Kidney (tissue), 14 donors: ENCODE results near the gene PLCB1. TPM values are rescaled to one million over a fixed set of nuclear protein-coding genes. Genes with fewer than 3 reads are reported as not detected.

Source experiments
- DNase-seq, 5 donors: peaks; one replicate each; pipeline ENCODE4 v3.0.0-alpha.2; 2013 to 2020
- FAIRE-seq: peaks from 2 replicates; lab custom pipeline; 2012; peaks lifted over from hg19 to GRCh38; lab: Jason Lieb, UNC
- H3K27ac ChIP-seq, 2 donors: one replicate each; pipeline ENCODE4 v1.7.0; 2013; ENCODE audit warnings: low read depth in 2 of 2, low read length in 2 of 2, inconsistent platforms in 1 of 2
- H3K27me3 ChIP-seq: one replicate; pipeline ENCODE4 v1.7.1; 2013; ENCODE audit warnings: low read length, inconsistent platforms; ENCODE audit not compliant: control insufficient read depth, insufficient read depth
- H3K36me3 ChIP-seq, 3 donors: one replicate each; pipeline versions ENCODE4 v1.7.0 to v1.7.1; 2013; ENCODE audit warnings: low read length in 3 of 3, control low read depth in 1 of 3, inconsistent platforms in 1 of 3; ENCODE audit not compliant: insufficient read depth in 3 of 3, control insufficient read depth in 2 of 3
- H3K4me1 ChIP-seq, 3 donors: one replicate each; pipeline versions ENCODE4 v1.7.0 to v1.7.1; 2013; ENCODE audit warnings: low read length in 3 of 3, inconsistent platforms in 1 of 3, low read depth in 1 of 3; ENCODE audit not compliant: control insufficient read depth in 2 of 3, insufficient read depth in 2 of 3
- H3K4me3 ChIP-seq, 3 donors: one replicate each; pipeline versions ENCODE4 v1.7.0 to v1.8.1; 2013; ENCODE audit warnings: low read length in 3 of 3, control low read depth in 1 of 3, inconsistent platforms in 1 of 3
- H3K9ac ChIP-seq, 3 donors: one replicate each; pipeline versions ENCODE4 v1.7.0 to v1.7.1; 2013; ENCODE audit warnings: low read length in 3 of 3, control low read depth in 1 of 3, inconsistent platforms in 1 of 3
- H3K9me3 ChIP-seq, 3 donors: one replicate each; pipeline versions ENCODE4 v1.7.0 to v1.7.1; 2013; ENCODE audit warnings: low read length in 3 of 3, control low read depth in 1 of 3, inconsistent platforms in 1 of 3; ENCODE audit not compliant: control insufficient read depth in 2 of 3, insufficient read depth in 1 of 3
- CTCF ChIP-seq: IDR thresholded peaks from 3 replicates; pipeline ENCODE4 v1.5.1; 2012; ENCODE audit warnings: mild to moderate bottlenecking, moderate library complexity, borderline replicate concordance; ENCODE audit not compliant: insufficient read depth; ENCODE audit errors: extremely low read depth
- intact Hi-C: fragments of 100-400 bp; cut with DNase I; formaldehyde crosslinking; loops from one replicate; pipeline ENCODE4 v1.11.1; 2022
- polyA plus RNA-seq: library from polyadenylated mRNA; stranded (reverse); fragments of 350-450 nt; fragmentation: Illumina TruSeq; extraction: RNeasy Lipid Tissue Mini Kit (QIAGEN cat#74804); gene quantifications from one replicate; pipeline ENCODE4 v1.2.3, GENCODE V29; 2014; ENCODE audit warnings: low read depth, low replicate concordance; ENCODE audit not compliant: insufficient read depth
- total RNA-seq: library from RNA; stranded (reverse); fragmentation: NEBNext Ultra II Directional; extraction: Animal tissue kit (Norgen Biotek cat#: 25700); gene quantifications from one replicate; pipeline ENCODE4 v1.2.1, GENCODE V29; 2021
- donor health status: control.
- donor health status: control.
- donor health status: control.
- donor health status: control.
- donor health status: control.
- donor health status: DM: yes; HTN: yes; CAD: no.
- donor health status: Normal renal cell carcinoma (clear cell type).

Gene PLCB1
- total and polyA plus RNA-seq, 2 donors from 2014 or later = 9.4 to 107 TPM

- FAIRE-seq = no peak
- no peak for DNase-seq
- intact Hi-C loops = no loop called here
- H3K4me3 ChIP-seq = no peak overlapping the region
- H3K9me3 ChIP-seq = no peaks in the 10 kb centered on the region
- H3K27me3 ChIP-seq = no peaks in the 10 kb centered on the region
- no peak overlapping the region for H3K9ac ChIP-seq
- no peaks in the 10 kb centered on the region for H3K36me3 ChIP-seq
- no peaks in the 10 kb centered on the region for H3K4me1 ChIP-seq
- no peak overlapping the region for H3K27ac ChIP-seq
- TF ChIP-seq CTCF = no peak
Observed at GRCh38 chr20:8357703-8358102, 225.6 kb downstream of the PLCB1 start.

- no peak for TF ChIP-seq CTCF
- no peak overlapping the region for H3K27ac ChIP-seq
- H3K4me3 ChIP-seq = no peak overlapping the region
- no peaks in the 10 kb centered on the region for H3K36me3 ChIP-seq
- H3K9ac ChIP-seq = no peak overlapping the region
- no peaks in the 10 kb centered on the region for H3K9me3 ChIP-seq
- no peaks in the 10 kb centered on the region for H3K4me1 ChIP-seq
- no peaks in the 10 kb centered on the region for H3K27me3 ChIP-seq
- intact Hi-C loops = no loop called here
- FAIRE-seq (no peak), DNase-seq (no peak)
Observed at GRCh38 chr20:8360035-8360434, 228.0 kb downstream of the PLCB1 start.

- FAIRE-seq (no peak), DNase-seq (peak in 1 of 5 donors; percentile 13)
- intact Hi-C loops = no loop called here
- no peaks in the 10 kb centered on the region for H3K36me3 ChIP-seq
- H3K4me1 ChIP-seq = no peaks in the 10 kb centered on the region
- no peak overlapping the region for H3K9ac ChIP-seq
- TF ChIP-seq CTCF = peak; percentile 33
- no peak overlapping the region for H3K27ac ChIP-seq
- no peaks in the 10 kb centered on the region for H3K9me3 ChIP-seq
- H3K27me3 ChIP-seq = no peaks in the 10 kb centered on the region
- H3K4me3 ChIP-seq = no peak overlapping the region
Observed at GRCh38 chr20:8361006-8361652, 229.1 kb downstream of the PLCB1 start.

GRCh38 chr20:8361779-8362178 lies 229.7 kb downstream of the PLCB1 start:
- TF ChIP-seq CTCF = no peak
- DNase-seq = no peak
- H3K4me3 ChIP-seq = no peak overlapping the region
- H3K27me3 ChIP-seq = no peaks in the 10 kb centered on the region
- intact Hi-C loops = no loop called here
- FAIRE-seq = no peak
- H3K9me3 ChIP-seq = no peaks in the 10 kb centered on the region
- H3K9ac ChIP-seq = no peak overlapping the region
- H3K27ac ChIP-seq = no peak overlapping the region
- H3K4me1 ChIP-seq = no peaks in the 10 kb centered on the region
- no peaks in the 10 kb centered on the region for H3K36me3 ChIP-seq
